Right forelimb (tissue), 1 donor: ENCODE measurements around the gene TMEM131.

ENCODE experiments used
- DNase-seq: peaks from one replicate; pipeline ENCODE4 v3.0.0-alpha.2; 2018

TMEM131 gene

DNA sequence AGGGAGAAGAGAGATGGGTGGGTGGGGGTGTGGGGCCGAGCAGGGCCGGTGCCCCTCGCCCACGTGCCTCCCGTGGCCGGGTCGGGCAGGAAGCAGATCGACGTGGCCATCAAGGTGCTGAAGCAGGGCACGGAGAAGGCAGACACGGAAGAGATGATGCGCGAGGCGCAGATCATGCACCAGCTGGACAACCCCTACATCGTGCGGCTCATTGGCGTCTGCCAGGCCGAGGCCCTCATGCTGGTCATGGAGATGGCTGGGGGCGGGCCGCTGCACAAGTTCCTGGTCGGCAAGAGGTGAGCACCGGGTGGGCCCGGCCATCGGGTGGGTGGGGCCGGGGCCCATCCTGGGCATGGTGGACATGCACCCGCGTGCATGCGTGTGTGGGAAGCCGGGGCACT is 260.6 kb downstream of the TMEM131 start:
- no peak for DNase-seq

DNA sequence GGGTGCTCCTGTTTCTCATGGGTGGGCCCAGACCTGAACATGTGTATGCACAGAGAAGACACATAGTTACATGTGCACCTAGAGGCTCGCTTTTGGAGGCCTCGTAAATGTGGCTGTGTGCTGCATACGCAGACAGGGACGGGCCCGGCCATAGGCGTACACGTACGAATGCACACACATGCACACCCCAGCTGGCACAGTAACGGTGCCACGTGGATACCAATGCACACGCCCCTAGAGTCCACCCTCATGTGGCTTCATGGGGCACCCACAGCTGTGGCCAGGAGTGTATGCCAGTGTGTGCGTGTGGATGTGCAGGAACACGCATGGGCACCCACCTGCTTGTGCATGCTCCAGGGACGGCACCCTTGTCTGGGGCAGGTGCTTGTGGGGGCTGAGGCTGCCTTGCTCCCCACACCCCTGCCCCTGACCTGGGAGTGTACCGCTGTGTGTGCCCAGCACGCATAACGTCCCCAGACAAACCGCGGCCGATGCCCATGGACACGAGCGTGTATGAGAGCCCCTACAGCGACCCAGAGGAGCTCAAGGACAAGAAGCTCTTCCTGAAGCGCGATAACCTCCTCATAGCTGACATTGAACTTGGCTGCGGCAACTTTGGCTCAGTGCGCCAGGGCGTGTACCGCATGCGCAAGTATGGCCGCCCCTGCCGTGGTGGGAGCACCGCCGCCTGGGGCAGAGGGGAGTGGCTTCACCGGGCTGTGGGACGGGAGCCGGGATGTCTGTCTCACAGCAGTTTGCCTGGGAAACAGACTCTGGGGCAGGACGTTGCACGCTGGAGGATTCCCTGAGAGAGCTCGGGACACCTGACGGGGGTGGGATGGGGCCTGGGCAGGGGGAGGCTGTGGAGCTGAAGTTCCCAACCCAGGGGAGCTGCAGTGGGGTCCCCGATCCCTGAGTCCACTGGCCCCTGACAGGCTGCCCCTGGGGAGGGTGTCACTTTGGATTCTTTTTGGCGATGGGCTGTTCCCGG is 261.4 kb downstream of the TMEM131 start:
- no peak for DNase-seq

DNA sequence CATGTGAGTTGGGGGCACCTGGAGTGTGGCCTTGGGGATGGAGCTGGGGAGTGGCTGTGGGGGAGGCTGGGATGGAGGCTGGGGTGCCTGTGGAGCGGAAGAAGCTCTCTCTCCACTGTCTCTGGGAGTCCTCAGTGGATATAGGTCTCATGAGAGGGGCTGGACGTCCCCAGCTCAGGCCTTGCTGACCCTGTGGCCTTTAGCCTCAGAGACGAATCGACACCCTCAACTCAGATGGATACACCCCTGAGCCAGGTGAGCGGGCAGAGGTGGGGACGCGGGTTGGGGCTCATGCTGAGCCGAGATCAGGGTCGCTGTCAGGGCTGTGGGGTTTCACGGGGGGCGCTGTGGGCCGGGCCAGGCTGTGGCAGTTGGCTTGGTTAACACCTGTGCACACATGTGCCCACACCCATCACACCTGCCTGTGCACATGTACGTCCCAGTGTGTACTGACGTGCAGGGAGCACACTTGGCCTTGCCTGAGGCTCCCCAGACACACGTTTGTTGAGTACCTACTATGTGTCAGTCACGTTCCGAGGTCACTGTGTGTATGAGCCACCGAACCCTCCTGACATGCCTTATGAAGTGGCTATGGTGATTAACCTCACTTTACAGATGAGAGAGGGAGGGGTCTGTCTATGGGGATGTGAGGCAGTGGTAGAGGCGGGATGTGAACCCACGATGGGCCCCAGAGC is 262.3 kb downstream of the TMEM131 start:
- peak; percentile 38 for DNase-seq

DNA sequence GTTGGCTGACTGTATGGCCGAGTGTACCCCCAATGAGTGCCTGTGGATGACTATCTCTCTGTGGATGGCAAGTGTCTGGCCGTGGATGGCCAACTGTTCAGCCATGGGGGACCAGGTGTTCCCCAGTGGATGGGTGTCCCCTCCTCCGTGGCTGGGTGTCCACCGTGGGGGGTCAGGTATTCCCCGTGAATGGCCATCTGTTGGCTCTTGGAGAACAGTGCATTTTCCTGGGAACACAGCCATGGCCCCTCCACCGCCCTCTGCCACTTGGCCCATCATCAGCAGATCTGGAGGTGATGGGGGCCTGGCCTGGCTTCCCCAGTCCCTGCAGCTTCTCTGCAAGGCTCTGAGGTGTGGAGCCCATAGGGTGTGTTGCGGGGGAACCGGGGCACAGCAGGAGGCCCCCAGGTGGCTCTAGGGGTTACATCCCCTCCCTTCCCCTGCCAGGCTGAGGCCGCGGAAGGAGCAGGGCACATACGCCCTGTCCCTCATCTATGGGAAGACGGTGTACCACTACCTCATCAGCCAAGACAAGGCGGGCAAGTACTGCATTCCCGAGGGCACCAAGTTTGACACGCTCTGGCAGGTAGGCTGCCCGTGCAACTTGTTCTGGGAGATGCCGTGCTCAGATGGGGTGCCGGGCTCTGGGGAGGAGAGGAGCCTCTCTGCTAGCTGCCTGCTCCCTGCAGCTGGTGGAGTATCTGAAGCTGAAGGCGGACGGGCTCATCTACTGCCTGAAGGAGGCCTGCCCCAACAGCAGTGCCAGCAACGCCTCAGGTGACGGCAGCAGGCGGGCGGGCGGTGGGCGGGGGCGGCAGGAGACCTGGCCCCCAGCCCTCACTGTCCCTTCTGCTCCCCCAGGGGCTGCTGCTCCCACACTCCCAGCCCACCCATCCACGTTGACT is 263.1 kb downstream of the TMEM131 start:
- peak; percentile 9 for DNase-seq

DNA sequence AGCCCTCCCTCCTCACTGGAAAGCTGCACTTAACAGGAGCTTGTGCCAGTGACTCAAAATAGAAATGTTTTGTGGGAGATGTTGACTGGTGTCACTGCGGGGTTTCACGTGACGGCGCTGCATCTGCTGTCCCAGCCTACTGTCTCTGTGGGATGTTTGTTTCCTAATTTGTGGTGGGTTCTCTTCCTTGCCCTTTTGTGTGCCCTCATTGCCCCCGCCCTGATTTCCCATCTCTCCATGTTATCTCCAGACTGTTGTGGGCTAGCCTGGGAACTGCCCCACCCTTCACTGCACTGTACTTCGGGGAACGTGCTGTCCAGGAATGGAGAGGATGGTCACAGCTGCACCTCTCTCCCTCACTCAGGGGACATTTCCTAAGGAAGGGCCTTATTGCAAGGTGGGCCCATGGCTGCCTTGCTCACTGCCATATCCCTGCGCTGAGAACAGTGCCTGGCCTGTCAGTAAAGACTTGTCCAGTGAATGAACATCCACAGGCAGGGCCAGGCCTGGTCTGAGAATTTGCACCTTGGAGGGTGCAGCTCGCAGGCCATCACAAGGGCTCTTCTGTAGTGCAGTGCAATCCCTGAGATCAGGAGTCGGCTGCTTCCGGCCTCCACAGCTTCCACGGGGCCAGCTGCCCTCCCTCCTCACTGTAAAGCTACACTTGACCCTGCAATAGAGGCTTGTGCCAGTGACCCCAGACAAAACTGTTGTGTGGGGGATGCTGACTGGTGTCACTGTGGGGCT is 264.3 kb downstream of the TMEM131 start:
- peak; percentile 26 for DNase-seq

DNA sequence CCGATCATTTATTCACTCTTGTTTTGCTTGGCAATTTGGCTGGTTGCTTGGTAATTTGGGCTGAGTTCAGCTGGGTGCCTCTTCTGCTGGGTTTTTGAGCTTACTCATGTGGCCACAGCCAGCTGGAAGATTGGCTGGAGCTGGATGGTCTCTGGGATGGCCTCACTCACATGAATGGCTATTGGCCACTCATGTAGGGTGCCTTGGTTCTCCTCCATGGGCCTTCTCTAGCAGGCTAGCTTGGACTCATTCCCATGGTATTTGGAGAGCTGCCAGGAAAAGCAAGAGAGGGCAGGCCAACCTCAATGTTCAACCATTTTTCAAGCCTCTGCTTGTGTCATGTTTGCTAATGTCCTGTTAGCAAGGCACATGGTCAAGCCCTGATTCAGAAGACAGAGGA is 265.5 kb downstream of the TMEM131 start:
- no peak for DNase-seq

DNA sequence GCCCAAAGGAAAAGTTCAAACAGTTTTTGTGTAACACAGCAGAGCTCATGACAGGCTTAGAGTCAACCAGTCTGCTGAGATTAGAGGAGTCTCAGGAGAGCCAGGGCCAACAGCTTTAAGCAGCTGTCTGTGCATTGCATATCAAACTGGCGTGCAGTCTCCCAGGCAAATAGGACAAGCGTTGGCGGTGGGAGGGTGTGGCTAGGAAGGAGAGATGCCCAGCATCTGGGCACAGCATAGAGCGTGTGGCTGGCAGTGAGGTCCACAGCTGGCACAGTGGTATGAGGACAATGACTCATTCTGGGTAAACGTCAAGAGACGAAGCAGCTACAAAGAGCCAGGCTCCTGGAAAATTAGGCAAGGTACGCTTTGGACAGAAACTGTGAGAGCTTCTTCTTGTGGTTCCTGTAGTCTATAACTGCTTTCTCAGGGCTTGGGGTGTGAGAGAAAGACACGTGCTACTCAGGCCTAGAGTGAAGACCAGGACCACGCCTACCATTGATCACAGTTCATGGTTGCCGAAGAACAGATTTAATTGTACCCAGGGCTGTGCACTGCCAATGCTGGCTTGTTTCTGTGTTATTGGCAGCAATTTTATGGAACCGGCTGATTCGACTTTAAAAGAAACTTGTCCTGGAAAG is 267.5 kb downstream of the TMEM131 start:
- DNase-seq = peak; percentile 34

DNA sequence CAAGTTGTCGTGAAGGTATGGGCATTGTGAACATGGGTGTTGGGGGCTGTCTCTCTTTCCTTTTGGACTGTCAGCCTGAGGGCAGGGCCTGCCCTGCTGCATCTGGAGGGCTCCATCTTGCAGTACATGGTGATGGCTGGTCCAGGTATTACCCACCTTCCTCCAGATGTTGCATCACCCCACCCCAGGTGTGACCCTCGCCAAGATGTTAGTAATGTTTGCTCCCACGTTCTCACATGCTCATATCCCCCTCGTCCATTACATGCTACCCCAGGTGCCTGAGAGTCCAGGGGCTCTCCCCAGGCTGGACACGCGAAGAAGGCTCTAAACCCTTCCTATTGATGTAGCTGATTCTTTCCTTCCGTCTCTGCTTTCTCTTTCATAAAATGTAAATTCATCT is 268.5 kb downstream of the TMEM131 start:
- no peak for DNase-seq

DNA sequence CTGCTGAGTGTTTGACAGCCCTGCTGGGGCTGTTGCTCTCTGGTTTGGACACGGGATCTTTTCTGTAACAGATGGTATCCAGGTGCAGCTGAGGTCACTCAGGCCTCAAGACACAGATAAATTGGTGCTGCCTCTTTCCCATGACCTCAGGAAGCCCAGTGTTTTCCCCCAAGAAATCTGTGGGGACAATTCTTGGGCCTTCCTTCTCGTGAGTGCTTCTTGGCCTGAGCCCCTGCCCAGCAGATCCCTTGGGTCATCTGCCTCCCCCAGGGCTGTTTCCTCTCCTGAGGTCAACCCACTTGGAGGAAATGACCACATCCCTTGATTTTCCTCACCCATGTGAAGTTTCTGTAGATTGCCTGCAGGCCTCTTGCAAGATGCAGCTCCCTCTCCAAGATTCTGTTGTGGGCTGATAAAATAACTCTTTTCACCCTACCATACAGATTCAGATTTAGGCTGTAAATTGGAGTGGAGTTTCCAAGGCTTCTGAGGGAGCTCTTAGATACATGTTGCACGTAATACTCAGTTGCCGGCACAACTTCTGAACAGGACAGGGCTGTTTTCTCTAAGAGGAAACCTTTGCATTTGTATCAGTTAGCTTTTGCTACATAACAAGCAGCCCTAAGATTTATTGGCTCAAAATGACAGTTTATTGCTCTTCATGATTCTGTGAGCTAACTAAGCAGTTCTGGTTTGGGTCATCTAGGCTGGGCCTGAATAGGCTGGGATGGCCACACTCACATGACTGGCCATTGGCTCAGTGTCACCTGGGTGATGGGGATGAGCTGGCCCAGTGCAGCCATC is 269.3 kb downstream of the TMEM131 start:
- no peak for DNase-seq

DNA sequence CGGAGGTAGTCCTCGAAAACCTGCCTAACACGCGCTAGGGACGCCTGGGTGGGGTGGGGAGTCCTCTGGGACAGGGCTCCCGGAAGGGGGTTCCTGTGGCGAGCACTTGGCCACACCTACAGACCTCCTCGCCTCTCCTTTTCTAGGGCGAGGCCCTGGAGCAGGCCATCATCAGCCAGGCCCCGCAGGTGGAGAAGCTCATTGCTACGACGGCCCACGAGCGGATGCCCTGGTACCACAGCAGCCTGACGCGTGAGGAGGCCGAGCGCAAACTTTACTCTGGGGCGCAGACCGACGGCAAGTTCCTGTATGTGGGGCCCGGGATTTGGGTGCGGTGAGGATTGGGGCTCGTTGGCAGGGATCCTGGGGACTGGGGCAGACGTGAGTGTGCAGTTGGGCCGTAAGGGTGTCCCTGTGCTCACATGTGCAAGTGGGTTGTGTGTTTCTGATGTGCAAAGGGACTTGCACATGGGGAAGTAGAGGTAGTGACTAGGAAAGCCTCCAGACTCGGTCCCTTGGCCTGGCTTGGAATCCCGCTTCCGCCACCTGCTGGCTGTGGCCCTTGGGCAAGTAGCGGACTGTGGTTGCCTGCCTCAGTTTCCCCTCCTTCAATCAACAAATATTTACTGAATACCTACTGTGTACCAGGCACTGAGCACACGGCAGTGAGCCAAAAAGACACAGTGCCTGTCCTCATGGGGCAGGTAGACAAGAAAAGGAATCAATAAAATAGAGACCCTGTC is 270.6 kb downstream of the TMEM131 start:
- no peak for DNase-seq

DNA sequence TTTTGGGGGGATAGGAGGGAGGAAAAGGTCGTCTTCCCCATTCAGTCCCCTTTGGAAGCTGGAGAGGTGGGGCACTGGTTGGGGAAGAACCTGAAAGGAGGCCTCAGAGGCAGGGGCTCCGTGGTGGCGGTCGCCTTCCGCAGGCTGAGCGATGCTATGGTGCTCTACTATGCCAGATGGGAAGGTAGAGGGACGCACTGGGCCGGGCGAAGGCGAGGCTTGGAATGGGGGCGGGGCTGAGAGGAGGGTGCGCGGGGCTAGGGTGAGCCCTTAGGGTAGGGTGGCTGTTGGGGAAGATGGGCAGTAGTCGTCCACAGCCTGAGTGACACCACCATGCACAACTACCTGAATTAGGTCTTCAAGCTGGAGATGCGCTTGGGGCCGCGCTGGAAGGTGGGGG is 271.2 kb downstream of the TMEM131 start:
- no peak for DNase-seq

DNA sequence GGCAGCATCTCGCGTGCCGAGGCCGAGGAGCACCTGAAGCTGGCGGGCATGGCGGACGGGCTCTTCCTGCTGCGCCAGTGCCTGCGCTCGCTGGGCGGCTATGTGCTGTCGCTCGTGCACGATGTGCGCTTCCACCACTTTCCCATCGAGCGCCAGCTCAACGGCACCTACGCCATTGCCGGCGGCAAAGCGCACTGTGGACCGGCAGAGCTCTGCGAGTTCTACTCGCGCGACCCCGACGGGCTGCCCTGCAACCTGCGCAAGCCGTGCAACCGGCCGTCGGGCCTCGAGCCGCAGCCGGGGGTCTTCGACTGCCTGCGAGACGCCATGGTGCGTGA is 271.7 kb downstream of the TMEM131 start:
- no peak for DNase-seq

DNA sequence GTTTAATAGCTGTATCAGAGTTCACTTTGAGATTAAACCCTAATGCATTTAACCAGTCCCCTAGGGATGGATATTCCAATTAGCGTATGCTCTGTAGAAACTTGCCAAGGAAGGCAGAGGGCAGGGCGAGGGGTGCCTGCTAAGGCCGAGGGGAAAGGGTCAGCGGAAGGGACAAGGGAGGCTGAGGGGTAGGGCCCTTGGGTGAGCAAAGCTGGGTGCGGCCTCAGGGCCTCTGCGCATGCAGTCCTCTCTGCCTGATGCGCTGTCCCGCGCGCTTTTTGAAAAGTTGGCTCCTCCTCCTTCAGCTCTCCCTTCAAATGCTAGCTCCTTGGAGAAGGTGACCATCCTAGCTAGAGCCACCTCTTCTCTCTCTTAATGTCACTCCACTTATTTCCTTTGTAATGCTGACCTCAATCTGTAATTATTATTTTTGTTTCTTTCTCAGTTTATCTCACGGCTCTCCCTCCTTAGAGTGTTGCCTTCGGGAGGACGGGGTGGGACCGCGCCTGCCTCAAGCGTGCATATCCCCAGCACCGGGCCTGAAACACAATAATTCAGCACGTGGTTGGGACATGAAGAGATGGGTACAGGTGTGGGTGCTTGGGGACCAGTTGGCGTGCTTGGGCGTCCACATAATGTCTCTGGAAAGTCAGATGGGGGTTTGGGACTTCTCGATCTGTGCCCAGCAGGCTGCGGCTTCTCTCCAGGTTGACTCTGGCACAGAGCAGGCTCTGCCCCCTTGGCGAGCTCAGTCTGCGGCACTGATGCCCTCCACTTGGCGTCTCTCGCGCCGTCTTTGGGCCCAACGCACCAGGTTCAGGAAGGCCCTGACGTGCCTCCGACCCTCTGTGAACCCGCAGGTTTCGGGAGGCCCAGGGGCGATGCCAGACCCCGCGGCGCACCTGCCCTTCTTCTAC is 272.3 kb downstream of the TMEM131 start:
- no peak for DNase-seq

DNA sequence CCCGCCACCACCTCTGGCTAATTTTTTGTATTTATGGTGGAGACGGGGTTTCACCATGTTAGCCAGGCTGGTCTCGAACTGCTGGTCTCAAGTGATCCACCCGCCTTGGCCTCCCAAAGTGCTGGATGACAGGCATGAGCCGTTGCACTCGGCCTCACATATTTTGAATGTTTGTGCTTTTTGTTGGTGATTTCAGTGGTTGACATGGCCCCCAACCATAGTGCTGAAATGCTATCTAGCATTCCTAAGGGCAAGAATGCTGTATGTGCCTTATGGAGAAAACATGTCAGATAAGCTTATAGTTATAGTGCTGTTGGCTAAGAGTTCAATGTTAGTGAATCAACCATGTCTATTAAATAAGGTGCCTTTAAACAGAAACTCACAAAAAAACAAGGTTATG is 273.5 kb downstream of the TMEM131 start:
- DNase-seq = no peak

DNA sequence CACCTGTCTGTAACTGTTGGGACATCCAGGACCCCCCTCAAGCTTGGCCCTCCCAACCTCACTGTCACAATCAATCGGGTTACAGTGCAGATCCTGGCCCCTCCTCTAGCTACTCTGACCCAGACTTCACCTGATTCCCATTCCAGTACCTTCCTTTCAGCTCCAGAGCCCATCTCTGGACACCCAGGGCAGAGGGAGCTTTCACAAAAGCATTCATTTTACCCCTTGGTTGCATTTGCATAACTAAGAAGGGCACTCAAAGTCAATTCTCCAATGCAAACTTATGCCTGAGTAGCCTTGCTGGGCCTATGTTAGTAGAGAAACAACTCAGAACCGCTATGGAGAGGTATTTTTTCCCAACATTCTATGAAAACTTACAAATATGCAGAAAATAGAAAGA is 275.0 kb downstream of the TMEM131 start:
- DNase-seq = no peak

DNA sequence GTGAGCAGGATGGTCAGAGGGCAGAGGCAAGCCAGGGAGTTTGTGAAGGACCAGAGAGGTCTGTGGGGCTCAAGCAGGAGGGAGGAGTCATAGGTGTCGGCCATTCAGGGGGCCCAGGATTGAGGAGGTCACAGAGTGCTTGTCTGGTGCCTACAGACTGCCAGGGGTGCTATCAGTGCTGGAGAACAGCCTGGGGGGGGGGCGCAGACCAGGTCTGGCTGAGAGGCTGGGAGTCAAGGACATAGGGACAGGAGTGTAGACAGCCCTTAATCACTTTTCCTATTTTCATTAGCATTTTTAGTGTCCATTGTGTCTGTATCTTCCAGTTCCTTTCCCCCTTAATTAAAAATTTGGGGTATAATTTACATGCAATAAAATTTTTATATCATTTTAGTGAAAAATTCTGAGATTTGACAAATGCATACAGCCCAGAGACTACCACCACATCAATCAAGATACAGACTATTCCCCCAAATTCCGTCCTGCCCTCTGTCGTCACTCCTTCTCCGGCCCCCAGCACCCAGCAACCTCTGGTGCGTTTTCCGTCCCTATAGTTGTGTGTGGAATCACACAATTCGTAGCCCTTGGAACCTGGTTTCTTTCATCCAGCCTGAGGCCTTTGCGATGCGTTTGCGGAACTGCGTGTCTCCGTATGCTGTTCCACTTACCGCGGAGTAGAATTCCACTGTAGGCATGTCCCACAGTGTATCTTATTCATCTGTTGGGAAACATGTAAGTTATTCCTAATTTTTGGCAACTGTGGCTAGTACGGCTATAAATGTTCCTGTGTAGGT is 276.2 kb downstream of the TMEM131 start:
- no peak for DNase-seq

DNA sequence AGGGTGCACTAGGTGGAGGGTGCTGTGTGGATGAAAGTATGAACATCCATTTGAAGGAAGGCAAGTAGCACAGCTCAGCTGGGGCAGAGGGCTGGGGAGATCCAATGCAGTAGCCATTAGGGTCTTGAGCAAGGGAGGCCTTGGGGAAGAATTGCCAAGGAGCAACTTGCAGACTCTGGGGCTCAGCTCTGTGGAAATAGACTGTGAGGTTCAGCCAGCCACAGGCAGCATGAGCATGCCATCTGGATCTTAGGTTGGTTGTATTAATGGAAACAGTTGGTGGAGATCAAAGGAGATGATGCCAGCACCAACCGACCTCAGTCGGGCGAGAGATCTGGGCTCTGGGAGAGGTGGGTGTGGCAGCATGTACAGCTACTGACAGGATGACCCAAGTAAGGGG is 276.8 kb downstream of the TMEM131 start:
- no peak for DNase-seq
